HG02840 (cell line): ENCODE measurements around the gene DYRK1A.

Source experiments
- ATAC-seq: cut with Tn5 transposase; IDR thresholded peaks from one replicate; pipeline ENCODE4 v1.9.1; 2021; ENCODE audit warnings: mild to moderate bottlenecking, moderate library complexity, moderate number of reproducible peaks; ENCODE audit not compliant: unreplicated experiment, low FRiP score

DYRK1A gene

DNA sequence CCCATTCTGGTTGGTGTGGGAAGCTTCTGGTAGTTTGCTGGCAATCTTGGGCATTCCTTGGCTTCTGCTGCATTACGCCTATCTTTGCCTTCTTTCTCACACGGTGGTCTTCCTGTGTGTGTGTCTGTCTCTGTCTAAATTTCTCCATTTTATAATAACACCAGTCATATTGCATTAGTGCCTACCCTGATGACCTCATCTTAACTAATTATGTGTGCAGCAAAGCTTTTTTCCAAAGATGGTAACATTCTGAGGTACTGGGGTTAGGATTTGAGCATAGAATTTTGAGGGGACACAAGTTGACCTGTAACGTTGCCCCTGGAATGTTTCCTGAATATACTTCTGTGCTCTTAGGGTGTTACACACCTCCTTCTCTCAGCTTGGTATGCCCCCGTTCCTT lies 77.1 kb downstream of the DYRK1A start:
- no peak for ATAC-seq

DNA sequence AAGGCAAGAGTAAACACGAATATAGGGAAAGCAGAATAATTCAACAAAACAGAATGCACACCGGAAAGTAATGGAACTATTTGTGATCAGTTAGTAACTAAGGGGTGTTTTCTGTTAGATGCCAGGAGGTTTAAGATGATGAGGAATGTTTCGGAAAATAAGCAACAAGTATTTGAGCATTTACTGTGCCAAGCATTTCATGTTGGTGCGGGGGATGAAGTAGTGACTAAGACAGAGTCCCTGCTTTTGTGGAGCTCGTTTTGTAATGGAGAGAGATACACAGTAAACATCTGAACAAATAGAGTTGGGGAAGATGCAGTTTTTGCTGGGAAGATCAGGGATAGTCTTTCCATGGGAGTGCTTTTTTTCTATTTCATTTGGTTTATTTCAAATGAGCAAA lies 78.7 kb downstream of the DYRK1A start:
- no peak for ATAC-seq

DNA sequence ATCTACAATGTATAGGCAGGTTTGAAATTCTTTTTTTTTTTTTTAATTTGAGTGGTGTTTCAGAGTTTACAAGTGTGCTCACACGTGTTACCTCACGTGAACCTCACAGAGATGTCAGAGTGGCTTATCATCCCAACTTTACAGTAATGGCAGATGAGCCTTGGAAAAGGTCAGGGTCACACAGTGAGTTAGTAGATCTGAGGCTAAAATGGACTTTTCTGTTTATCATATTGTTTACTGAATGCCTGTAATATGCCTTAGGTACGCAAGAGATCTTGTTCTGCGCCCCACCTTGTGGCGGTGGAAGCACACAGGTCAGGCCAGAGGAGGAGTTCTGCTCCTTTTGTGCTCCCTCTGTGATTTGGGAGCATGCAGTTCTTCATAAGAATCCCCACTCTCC lies 80.0 kb downstream of the DYRK1A start:
- ATAC-seq, result no peak

DNA sequence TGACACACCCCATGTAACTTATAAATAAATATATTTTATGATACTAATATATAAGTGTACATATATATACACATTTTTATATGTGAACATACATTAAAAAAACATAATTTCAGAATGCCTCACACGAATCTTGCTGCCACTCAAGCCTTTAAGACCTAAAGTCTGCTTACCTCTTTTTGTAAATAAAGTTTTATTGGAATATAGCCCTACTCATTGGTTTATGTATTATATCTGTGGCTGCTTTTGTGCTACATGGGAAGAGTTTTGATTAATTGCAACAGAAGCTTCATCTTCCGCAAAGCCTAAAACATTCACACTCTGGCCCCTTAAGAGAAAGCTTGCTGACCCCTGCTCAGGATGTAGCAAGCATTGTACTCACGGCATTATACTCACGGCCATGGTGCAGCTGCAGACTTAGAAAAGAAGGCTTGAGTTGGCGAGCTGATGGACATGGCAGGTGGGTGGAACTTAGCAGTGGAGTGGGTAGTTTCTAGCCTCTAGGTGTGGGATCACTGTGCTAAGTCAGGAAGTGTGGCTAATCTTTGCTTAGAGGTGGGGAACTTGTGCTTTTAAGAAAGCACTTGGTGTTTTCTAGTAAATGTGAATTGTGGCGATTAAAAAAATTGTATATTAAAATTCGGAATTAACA lies 80.8 kb downstream of the DYRK1A start:
- no peak for ATAC-seq

DNA sequence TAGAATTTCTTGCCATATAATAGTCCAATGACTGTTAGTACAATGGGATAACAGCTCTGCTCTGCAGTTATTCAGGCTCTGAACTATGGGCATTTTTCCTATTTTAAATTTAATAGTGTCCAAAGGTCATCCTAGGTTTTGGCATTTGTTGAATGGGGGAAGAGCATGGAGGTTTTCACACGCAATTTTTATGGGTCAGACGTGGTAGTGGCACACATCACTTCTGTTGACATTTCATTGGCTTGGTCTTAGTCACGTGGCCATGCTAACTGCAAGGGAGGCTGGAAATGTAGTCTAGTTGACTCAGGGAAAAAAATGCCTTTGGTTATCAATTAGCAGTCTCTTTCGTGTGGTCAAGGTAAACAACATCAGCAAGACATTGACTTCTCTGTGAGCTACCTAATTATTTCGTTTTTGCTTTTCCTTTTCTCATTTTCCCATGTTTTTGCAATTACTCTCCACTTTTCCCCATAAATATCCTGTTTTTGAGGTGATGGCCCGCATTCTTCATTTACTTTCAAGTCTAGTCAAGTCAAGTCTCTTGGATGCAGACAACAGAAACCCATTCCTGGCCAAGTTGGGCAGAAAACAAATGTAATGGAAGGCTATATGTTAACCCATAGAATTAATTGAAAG lies 82.8 kb downstream of the DYRK1A start:
- ATAC-seq, result no peak

DNA sequence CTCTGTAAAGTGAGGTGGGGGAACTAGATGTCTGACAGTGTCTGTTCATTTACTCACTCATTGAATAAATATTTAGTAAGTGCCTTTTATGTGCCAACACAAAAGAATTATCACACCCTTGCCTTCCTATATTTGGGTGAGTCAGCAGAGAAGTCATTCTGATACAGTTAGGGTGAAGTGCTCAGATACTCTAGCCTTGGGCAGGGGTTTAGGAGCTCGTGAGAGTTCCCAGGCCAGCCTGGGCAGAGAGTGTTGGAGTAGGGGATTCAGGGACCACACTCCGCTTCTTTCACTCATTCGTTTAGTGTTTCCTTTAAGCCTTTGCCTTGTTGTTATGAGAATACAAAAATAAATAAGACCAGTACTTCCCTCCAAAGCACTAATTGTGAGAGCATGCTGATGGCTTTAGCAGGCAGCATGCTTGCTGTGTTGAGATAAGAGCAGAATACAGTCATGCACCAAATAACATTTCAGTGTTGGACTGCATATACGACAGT lies 83.9 kb downstream of the DYRK1A start:
- no peak for ATAC-seq

DNA sequence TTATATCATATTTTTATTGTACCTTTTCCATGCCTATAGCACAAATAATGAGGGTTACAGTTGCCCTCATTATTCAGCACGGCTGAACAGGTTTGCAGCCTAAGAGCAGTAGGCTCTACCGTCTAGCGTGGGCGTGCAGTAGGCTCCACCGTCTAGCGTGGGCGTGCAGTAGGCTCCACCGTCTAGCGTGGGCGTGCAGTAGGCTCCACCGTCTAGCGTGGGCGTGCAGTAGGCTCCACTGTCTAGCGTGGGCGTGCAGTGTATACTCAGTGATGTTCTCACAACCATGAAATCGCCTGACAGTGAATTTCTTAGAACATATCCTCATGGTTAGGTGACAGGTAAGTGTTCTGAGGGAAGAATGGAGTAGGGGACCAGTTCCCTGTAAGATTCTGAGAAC lies 84.9 kb downstream of the DYRK1A start:
- no peak for ATAC-seq

DNA sequence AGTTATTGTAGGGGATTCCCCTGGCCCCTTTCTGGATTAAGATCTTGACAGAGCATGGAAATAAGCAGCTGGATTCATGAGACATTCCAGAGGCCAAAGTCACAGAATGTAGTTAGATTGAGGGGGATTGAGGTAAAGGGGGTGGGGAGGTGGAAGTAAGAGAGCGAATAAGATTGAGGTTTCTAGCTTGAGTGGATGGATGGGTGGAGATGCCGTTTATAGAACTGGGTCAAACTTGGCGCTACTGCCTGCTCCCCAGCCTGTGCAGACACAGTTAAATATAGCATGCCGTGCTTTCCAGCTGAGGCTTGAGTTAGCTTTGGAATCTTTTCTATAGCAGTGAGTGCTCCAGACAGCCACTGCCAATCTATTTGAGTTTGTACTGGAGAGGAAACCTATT lies 85.7 kb downstream of the DYRK1A start:
- no peak for ATAC-seq

DNA sequence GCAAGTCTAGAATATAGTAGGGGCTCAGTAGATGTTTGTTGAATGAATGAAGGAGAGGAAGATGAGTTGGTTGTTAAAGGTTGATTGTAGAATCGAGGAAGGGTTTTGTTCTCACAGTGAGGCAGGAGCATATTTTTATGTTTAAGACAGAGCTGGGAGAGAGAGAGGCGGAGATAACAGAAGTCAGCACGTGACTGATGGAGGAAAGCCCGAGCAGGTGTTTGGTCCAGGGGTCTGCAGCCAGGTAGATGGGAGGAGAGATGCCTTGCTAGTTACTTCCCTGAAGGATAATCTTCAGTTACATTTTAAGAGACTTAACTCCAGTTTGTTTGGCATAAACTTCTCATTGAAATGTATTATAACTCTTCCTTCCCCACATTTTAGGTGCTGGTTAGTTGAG lies 86.8 kb downstream of the DYRK1A start:
- no peak for ATAC-seq

DNA sequence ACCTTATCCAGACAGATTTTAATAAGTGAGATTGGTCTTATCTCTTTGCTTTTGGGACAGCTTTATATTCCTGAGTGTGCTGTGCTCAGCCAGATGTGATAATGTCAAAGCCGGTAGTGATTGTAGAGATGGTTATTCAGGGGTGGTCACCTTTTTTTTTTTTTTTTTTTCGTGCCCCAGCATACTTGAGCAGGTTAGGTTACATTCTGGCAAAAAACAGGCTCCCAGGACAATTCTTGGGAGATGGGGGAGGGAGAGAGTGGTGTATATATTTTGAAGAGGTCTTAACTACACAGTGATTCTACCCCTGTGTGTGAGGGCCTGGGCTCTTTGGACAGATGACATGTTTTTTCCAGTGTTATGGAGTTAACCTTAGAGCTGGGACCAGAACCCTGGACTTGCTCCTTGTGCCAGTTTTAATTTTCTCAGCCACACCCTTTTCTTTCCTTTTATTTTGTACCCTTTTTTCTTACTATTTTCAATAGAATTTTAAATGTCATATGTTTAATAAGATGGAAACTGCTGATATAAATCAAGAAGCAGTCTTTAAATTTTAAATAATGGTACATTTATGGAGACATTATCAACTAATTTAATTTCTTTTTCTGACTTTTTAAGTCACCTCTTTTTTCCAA lies 88.4 kb downstream of the DYRK1A start:
- ATAC-seq, result no peak

DNA sequence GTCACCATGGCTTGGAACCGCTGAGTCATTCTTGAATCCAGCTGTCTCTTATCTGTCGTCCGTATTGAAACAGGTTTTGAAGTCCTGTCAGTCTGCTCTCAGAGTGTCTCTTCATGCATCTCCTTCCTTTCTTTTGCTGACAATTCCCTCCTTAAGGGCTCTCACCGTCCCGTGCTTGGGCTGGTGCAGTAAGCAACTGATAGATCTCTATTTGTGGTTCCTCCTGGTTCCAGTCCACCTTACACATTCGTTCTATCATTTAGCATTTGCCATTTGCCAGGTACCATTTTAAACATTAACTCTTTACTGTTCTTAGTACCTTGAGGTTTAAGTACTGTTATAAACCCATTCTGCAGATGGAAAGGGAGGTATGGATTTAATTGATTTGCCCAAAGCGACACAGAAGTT lies 88.9 kb downstream of the DYRK1A start:
- no peak for ATAC-seq

DNA sequence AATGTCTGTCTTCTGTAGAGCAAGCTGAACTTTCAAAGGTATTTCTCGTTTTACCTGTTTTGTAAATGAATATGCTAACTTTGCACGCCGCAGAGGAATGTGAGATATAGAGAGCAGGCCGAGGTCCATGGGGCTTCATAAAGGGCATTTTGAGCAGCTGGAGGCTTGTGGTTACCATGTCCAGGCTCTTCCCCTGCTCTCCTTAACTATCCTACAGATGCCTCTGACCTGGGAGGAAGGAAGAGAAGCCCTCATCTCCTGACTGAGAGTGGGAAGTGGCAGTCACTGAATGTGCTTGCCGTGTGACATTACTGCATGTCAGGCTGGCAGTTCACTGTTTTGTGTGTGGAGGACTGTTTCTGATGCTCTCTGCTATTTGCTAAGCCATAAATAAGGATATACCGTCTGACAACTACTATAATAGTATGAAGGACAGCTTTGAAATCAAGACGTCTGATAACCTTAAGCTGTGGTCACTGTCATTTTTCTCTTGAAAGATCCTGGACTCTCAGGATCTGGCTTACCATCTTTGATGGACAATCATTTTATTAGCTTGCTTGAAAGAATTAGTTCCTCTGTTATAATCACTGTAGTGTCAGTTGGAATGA lies 92.2 kb downstream of the DYRK1A start:
- no peak for ATAC-seq

DNA sequence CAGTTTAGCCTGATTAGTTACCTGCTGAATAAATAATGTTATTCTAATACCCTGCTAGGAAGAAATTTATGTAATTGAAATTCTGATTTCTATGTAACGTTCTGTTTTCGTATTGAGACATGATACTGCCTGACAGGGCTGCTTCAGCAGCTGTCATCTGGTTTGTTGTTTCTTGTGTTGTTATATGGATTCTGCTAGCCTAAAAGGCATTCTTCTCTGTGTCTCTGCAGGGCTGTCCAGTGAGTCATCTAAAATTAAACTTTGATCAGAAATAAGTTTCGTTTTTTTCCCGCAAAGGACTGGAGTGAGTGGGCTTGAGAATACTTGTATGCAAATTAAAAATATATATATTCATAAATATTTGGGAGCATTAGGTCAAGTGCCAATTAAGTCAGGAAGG lies 93.0 kb downstream of the DYRK1A start:
- ATAC-seq, result no peak

DNA sequence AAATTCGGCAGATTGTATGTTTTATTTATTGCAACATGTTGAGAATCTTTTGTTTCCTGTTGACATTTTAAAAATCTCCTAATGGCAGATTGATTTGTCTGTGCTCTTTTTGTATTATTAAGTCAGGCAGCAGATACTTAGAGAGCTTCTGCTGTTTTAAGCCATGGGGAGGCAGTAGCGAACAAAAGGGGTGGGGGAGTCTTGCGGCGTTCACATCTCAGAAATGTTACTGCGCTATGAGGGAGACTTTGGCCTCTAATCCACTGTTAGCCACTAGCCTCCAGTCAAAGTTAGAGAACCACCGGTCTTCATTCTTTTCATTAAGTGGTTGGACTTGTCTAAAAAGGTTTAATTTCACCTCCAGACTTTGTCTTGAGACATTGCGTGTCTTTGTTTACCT lies 93.6 kb downstream of the DYRK1A start:
- ATAC-seq, result no peak

DNA sequence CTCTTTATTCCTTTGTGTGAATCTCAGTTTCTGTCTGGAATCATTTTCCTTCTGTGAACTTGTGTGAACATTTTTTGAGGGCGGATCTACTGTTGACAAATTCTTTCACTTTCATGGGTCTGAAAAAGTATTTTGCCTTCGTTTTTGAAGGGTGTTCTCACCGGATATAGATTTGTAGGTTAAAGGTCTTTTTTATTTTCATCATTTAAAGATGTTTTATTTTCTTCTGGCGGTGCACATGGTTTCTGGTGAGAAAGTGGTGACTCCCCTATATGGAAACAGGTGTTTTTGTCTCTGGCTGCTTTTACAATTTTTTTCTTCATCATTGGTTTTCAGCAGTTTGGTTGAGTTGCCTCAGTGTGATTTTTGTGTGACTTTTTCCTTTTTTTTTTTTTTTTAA lies 94.9 kb downstream of the DYRK1A start:
- ATAC-seq, result no peak

DNA sequence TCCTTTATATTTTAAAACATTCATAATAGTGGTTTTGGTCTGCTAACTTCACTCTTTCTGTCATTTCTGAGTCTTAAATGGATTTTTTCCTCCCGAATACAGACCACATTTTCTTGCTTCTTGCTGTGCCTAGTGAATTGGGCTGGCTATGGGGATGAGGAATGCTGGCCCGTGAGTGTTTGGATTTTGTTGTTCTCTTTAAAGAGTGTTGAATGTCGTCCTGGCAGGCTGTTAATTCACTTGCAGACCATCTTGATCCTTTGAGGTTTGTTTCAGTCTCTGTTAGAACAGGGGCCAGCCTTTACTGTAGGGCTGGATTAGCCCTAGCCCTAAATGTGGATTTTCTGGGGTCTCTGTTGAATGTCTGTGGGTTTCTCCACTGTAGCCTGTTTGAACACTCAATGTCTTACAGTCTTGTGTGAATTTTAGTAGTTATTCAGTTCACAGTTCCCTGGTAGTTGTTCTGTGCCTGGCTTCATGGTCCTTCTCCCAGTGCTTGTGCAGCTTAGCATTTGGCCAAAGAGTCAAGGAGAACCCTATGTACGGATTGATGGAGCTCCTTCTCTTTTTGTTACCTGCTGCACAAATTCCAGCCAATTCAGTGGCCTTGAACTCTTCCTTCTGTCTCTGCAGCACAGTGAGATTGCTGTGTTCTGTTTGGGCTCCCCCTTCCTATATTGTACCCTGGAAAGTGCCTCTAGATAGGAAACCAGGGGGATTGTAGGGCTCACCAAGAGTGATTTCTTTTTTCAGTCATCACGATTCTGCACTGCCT lies 95.7 kb downstream of the DYRK1A start:
- ATAC-seq, result no peak

DNA sequence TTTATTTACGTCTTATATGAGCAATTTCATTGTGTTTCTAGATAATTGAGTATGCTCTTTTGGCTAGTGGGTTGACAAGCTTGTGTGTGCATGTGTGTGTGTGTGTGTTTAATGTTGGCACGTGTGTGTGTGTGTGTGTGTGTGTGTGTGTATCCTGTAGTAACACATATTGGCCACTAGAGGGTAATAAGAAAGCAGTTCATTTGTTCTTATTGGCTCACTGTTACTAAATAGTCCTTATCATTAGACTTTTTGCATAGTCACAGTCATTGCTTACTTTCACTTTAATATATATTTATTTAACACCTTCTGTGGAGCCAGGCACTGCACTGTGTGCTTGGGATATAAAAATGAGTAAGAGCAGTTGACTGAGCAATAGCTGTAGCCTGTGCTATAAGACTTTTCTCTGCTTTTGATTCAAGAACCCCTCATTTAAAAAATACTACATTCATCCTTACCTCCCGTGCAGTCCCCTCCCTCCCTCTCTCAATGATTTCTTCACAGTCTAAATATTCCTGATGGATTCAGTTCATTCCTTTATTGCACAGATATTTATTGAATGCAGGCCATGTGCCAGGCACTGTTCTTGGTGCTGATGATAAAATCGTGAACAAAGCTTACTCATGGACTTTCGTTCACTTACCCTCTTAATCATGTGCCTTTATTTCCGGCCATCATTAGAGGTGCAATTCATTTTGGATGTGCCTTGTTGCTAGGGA lies 96.7 kb downstream of the DYRK1A start:
- no peak for ATAC-seq

DNA sequence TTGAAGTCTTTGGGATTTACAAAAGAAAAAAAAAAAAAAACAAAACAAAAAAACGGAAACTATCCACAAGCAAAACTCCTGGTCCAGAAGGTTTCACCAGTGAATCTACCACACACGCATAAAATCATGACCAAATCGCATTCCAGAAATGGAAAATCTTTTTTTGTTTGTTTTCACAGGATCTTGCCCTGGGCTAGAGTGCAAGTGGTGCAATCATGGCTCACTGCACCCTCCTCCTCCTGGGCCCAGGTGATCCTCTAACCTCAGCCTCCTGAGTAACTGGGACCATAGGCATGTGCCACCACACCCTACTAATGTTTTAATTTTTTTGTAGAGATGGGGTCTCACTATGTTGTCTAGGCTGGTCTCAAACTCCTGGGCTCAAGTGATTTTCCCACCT lies 100.5 kb downstream of the DYRK1A start:
- no peak for ATAC-seq

DNA sequence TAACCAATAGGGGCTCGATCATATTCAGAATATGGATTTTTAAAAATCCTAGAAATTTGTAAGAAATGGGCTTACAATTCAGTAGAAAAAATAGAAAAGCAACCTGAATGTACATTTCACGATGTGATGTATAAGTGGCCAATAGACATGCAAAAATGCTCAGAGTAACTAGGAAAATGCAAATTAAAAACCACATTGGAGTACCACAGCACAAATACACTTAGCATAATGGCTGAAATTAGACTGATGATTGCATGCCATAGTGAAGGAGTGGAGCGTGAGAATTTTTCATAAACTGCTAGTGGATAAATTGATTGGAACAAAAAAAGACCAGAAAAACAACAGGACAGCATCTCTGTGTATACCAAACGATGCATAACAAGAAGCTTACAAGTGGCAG lies 102.3 kb downstream of the DYRK1A start:
- ATAC-seq, result no peak

DNA sequence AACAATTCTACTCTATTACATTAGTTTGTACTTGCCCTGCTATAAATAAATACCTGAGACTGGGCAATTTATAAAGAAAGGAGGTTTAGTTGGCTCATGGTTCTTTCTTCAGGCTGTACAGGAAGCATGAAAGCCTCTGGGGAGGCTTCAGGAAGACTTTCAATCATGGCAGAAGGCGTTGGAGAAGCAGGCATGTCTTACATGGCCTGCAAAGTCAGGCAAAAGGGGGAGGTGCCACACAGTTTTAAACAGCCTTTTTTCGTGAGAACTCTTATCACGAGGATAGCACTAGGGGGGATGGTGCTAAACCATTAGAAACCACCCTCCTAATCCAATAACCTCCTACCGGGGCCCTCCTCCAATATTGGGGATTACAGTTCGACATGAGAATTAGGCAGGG lies 102.9 kb downstream of the DYRK1A start:
- no peak for ATAC-seq
